HepG2 (cell line): ENCODE data around the gene TOB1. TPM values are rescaled to one million over a fixed set of nuclear protein-coding genes. Genes with fewer than 3 reads are reported as not detected.

Experiments used
- ATAC-seq: fragments of 200-7000 bp; cut with Tn5 transposase; 3 replicates; pipeline ENCODE4 v1.9.1; 2020; ENCODE audit warnings: mild to moderate bottlenecking, moderate library complexity
- BruUV-seq: library from RNA; stranded (reverse); fragments of 400-500 nt; replicated peaks from 2 replicates; lab custom pipeline; 2021; lab: Mats Ljungman, UMichigan
- CTCF ChIA-PET: fragments of 300-600 bp; formaldehyde crosslinking; extraction: SDS; loops from one replicate; lab custom pipeline; 2021; ENCODE audit warnings: low total read pairs, inconsistent platforms, low intra/inter-chr PET ratio; lab: Yijun Ruan, JAX
- POLR2A ChIA-PET: fragments of 350-600 bp; sonication (Branson Sonifier 250); formaldehyde crosslinking; loops from one replicate; lab custom pipeline; 2020; ENCODE audit warnings: antibody characterized with exemption, inconsistent platforms; lab: Yijun Ruan, JAX
- DNase-seq: peaks from one replicate; pipeline ENCODE4 v3.0.0-alpha.2; 2015; ENCODE audit warnings: low spot score
- FAIRE-seq: peaks from 3 replicates; lab custom pipeline; 2011; peaks lifted over from hg19 to GRCh38; lab: Jason Lieb, UNC
- H2AFZ ChIP-seq: one replicate; pipeline ENCODE4 v1.6.1; 2011; ENCODE audit warnings: low read length, inconsistent platforms
- H3K27ac ChIP-seq: fragments of 300-600 bp; 3 replicates; pipeline ENCODE4 v1.8.0; 2011; ENCODE audit warnings: mixed run types, mild to moderate bottlenecking, mixed read lengths, low read length, inconsistent platforms; ENCODE audit not compliant: insufficient read depth; ENCODE audit errors: extremely low read length
- H3K27me3 ChIP-seq, 2 experiments: fragments of 200-600 bp in 1 of 2; 2 replicates in 1 of 2; 3 replicates in 1 of 2; pipeline versions ENCODE4 v1.6.0 to v1.8.0; 2011; ENCODE audit warnings: low read length in 2 of 2, mild to moderate bottlenecking in 2 of 2, moderate library complexity in 2 of 2, inconsistent platforms in 1 of 2; ENCODE audit not compliant: insufficient read depth in 2 of 2, control insufficient read depth in 1 of 2
- H3K36me3 ChIP-seq, 2 experiments: fragments of 200-600 bp in 1 of 2; replicated peaks in 1 of 2; 2 replicates in 1 of 2; 3 replicates in 1 of 2; pipeline versions ENCODE4 v1.5.1 to v1.8.0; 2011; ENCODE audit warnings: low read length in 2 of 2, inconsistent platforms in 1 of 2; ENCODE audit not compliant: insufficient read depth in 2 of 2, control insufficient read depth in 1 of 2
- H3K4me1 ChIP-seq: 2 replicates; pipeline ENCODE4 v1.5.1; 2012; ENCODE audit warnings: low read length, inconsistent platforms; ENCODE audit not compliant: insufficient read depth
- H3K4me2 ChIP-seq: 2 replicates; pipeline ENCODE4 v1.6.0; 2011; ENCODE audit warnings: low read depth, low read length, inconsistent platforms
- H3K4me3 ChIP-seq, 3 experiments: fragments of 200-600 bp in 1 of 3; sonication (generic), shearing (Covaris generic) in 1 of 3; replicated peaks in 1 of 3; 2 replicates each; pipeline ENCODE4 v1.5.1; 2011 to 2016; ENCODE audit warnings: low read length in 3 of 3, inconsistent platforms in 2 of 3, low read depth in 2 of 3, mild to moderate bottlenecking in 2 of 3, control low read depth in 1 of 3, mixed read lengths in 1 of 3; ENCODE audit not compliant: insufficient read depth in 1 of 3
- H3K79me2 ChIP-seq: one replicate; pipeline ENCODE4 v1.6.1; 2011; ENCODE audit warnings: low read length, inconsistent platforms; ENCODE audit not compliant: insufficient read depth
- H3K9ac ChIP-seq: 2 replicates; pipeline ENCODE4 v1.6.0; 2011; ENCODE audit warnings: mild to moderate bottlenecking, low read depth, low read length, inconsistent platforms; ENCODE audit not compliant: insufficient read depth
- H3K9me3 ChIP-seq: 2 replicates; pipeline ENCODE4 v1.5.1; 2012; ENCODE audit warnings: mild to moderate bottlenecking, low read length
- H4K20me1 ChIP-seq: 2 replicates; pipeline ENCODE4 v1.6.0; 2011; ENCODE audit warnings: inconsistent platforms, mild to moderate bottlenecking, low read length, moderate library complexity; ENCODE audit not compliant: insufficient read depth
- BATF2 ChIP-seq: sonication (generic); formaldehyde crosslinking; IDR thresholded peaks from 2 replicates; pipeline ENCODE4 v1.8.0; 2022; ENCODE audit warnings: mild to moderate bottlenecking, missing genetic modification reagents, moderate library complexity
- BORCS8-MEF2B ChIP-seq: sonication (generic); formaldehyde crosslinking; IDR thresholded peaks from 2 replicates; pipeline ENCODE4 v1.8.0; 2022; ENCODE audit warnings: mild to moderate bottlenecking, missing genetic modification reagents
- CAMTA2 ChIP-seq: sonication (generic); formaldehyde crosslinking; IDR thresholded peaks from 2 replicates; pipeline ENCODE4 v1.4.0; 2020; ENCODE audit warnings: mild to moderate bottlenecking, missing genetic modification reagents, borderline replicate concordance
- DNMT1 ChIP-seq: sonication (generic); formaldehyde crosslinking; IDR thresholded peaks from 2 replicates; pipeline ENCODE4 v1.5.1; 2020; ENCODE audit warnings: mild to moderate bottlenecking, missing genetic modification reagents
- FOXO1 ChIP-seq: sonication (generic); formaldehyde crosslinking; IDR thresholded peaks from 2 replicates; pipeline ENCODE4 v1.4.0; 2020; ENCODE audit warnings: missing genetic modification reagents
- NFIB ChIP-seq: sonication (generic); formaldehyde crosslinking; IDR thresholded peaks from 2 replicates; pipeline ENCODE4 v1.9.0; 2021; ENCODE audit warnings: missing genetic modification reagents, mild to moderate bottlenecking, borderline replicate concordance
- PCBP2 ChIP-seq: fragments of 200-400 bp; formaldehyde crosslinking; optimal IDR thresholded peaks from 2 replicates; pipeline ENCODE3; 2018; ENCODE audit warnings: low read length, low read depth; ENCODE audit not compliant: poor library complexity, severe bottlenecking
- POLR2G ChIP-seq: fragments of 200-400 bp; formaldehyde crosslinking; IDR thresholded peaks from 2 replicates; pipeline ENCODE4 v1.6.1; 2018; ENCODE audit warnings: mild to moderate bottlenecking, low read depth, low read length, moderate library complexity
- ZBTB20 ChIP-seq: sonication (generic); formaldehyde crosslinking; IDR thresholded peaks from 2 replicates; pipeline ENCODE4 v1.8.1; 2023; ENCODE audit warnings: missing genetic modification reagents, low read depth, mild to moderate bottlenecking, borderline replicate concordance
- ZBTB26 ChIP-seq: IDR thresholded peaks from 2 replicates; pipeline ENCODE4 v1.6.1; 2016; ENCODE audit warnings: missing compliant biosample characterization, missing genetic modification reagents, borderline replicate concordance
- ZFP36 ChIP-seq: fragments of 150-350 bp; IDR thresholded peaks from 2 replicates; pipeline ENCODE4 v1.6.1; 2018; ENCODE audit warnings: borderline replicate concordance, low read length, low read depth; ENCODE audit not compliant: partially characterized antibody
- ZFP91 ChIP-seq: sonication (generic); formaldehyde crosslinking; IDR thresholded peaks from 2 replicates; pipeline ENCODE4 v1.9.0; 2022; ENCODE audit warnings: missing genetic modification reagents, mild to moderate bottlenecking, borderline replicate concordance
- ZNF331 ChIP-seq: sonication (generic); formaldehyde crosslinking; IDR thresholded peaks from 2 replicates; pipeline ENCODE4 v1.4.0; 2020; ENCODE audit warnings: missing genetic modification reagents
- ZNF362 ChIP-seq: sonication (generic); formaldehyde crosslinking; IDR thresholded peaks from 2 replicates; pipeline ENCODE4 v1.4.0; 2020; ENCODE audit warnings: missing genetic modification reagents, mild to moderate bottlenecking, borderline replicate concordance
- ZNF367 ChIP-seq: sonication (generic); formaldehyde crosslinking; IDR thresholded peaks from 2 replicates; pipeline ENCODE4 v1.4.0; 2020; ENCODE audit warnings: missing genetic modification reagents, borderline replicate concordance
- ZNF44 ChIP-seq: sonication (generic); formaldehyde crosslinking; IDR thresholded peaks from 2 replicates; pipeline ENCODE4 v1.5.1; 2020; ENCODE audit warnings: mild to moderate bottlenecking, missing genetic modification reagents
- ZNF572 ChIP-seq: sonication (generic); formaldehyde crosslinking; IDR thresholded peaks from 2 replicates; pipeline ENCODE4 v1.5.1; 2020; ENCODE audit warnings: mild to moderate bottlenecking, missing genetic modification reagents
- ZNF605 ChIP-seq: sonication (generic); formaldehyde crosslinking; IDR thresholded peaks from 2 replicates; pipeline ENCODE4 v1.8.0; 2022; ENCODE audit warnings: mild to moderate bottlenecking, missing genetic modification reagents
- ZNF672 ChIP-seq: sonication (generic); formaldehyde crosslinking; IDR thresholded peaks from 2 replicates; pipeline ENCODE4 v1.8.1; 2022; ENCODE audit warnings: missing genetic modification reagents
- ZSCAN30 ChIP-seq: sonication (generic); formaldehyde crosslinking; IDR thresholded peaks from 2 replicates; pipeline ENCODE4 v1.5.0; 2020; ENCODE audit warnings: mild to moderate bottlenecking, missing genetic modification reagents
- WGBS: methylation state at CpG from one replicate; pipeline ENCODE4 v1.1.6; 2017; ENCODE audit warnings: low lambda C conversion rate; 5-methylcytosine and 5-hydroxymethylcytosine counted together
- in situ Hi-C: cut with HindIII; loops from 2 replicates; pipeline ENCODE4 v1.10.0; 2017; ENCODE audit warnings: low pct_unique_long_range_greater_than_20kb; ENCODE audit not compliant: extremely low pct_ligation_motif_present
- intact Hi-C: fragments of 100-400 bp; cut with micrococcal nuclease; formaldehyde crosslinking; loops from one replicate; pipeline ENCODE4 v1.10.0; 2022; ENCODE audit not compliant: unreplicated experiment
- polyA plus RNA-seq, 8 experiments: library from polyadenylated mRNA; depleted of rRNA in 3 of 8; stranded (reverse) in 7 of 8; unstranded in 1 of 8; fragments of >200 nt; fragmentation: Illumina TruSeq in 4 of 8; extraction: Trizol in 4 of 8; gene quantifications; 2 replicates each; pipeline versions ENCODE4 v1.2.1 to v1.2.3, GENCODE V29; 2011 to 2016; ENCODE audit warnings: low read depth in 4 of 8, missing spikeins in 1 of 8, mixed read lengths in 1 of 8; ENCODE audit not compliant: insufficient read depth in 1 of 8
- total RNA-seq, 5 experiments: library from RNA; depleted of rRNA; stranded (reverse); fragments of >200 nt; fragmentation: Illumina TruSeq; extraction: Trizol; gene quantifications; 2 replicates each; pipeline ENCODE4 v1.2.3, GENCODE V29; 2016; ENCODE audit warnings: low read depth in 1 of 5

TOB1 gene
- total and polyA plus RNA-seq, 2 of the 13 experiments (the other 11 are each of a cell fraction or from before 2014, with no cell fraction given), result 21.9 to 57.7 TPM

GRCh38 chr17:50892101-50892776, 26.1 kb upstream of the TOB1 start:
- Histone ChIP-seq H3K79me2 (peaks cover 10% of the 10 kb centered on the region), H2AFZ (no peak overlapping the region), H3K4me2 (peak overlapping the region; percentile 96), H3K4me1 (peaks cover 81% of the 10 kb centered on the region), H3K9me3 (no peaks in the 10 kb centered on the region), H3K27ac (peak overlapping the region; percentile 84), H3K4me3 (peak overlapping the region; percentile 52 to 72 (median 62)), H3K36me3 (no peaks in the 10 kb centered on the region), H4K20me1 (no peaks in the 10 kb centered on the region), H3K9ac (peak overlapping the region; percentile 85), H3K27me3 (no peaks in the 10 kb centered on the region)
- WGBS, result 9% methylated on average over 10 of the region's 10 CpGs
- DNase-seq, result peak; percentile 72
- ChIA-PET POLR2A (interaction anchor here (1.0 to 12.8 kb wide), 13 partner anchors 8 to 240 kb away, joined by 3 to 343 read pairs (median 10); partner anchors contain the start of gene TOB1), CTCF (no interaction called here)
- intact Hi-C loops, result loop anchor here (2.0 kb wide), 2 partner anchors 17 to 25 kb away; partner anchors contain the start of gene TOB1
- in situ Hi-C loops, result no loop called here
- no TSS peak for BruUV-seq
- peak; percentile 56 for FAIRE-seq
- no peak for ATAC-seq
- TF ChIP-seq NFIB (CRISPR knock-in tag) (no peak), ZBTB26 (CRISPR knock-in tag) (no peak), BATF2 (CRISPR knock-in tag) (no peak), ZBTB20 (CRISPR knock-in tag) (0 out of 2 replicates have a peak, but pooled peaks have one; percentile 47), BORCS8-MEF2B (CRISPR knock-in tag) (peak; percentile 46; the same call in 1 of the 2 replicates), PCBP2 (no peak), ZNF331 (no peak), FOXO1 (CRISPR knock-in tag) (no peak), ZFP91 (no peak), POLR2G (no peak), ZNF44 (CRISPR knock-in tag) (no peak), ZNF572 (CRISPR knock-in tag) (no peak), ZSCAN30 (CRISPR knock-in tag) (no peak), ZNF672 (CRISPR knock-in tag) (no peak), DNMT1 (CRISPR knock-in tag) (no peak), ZNF367 (CRISPR knock-in tag) (no peak), ZFP36 (no peak), ZNF362 (CRISPR knock-in tag) (peak; percentile 39; the same call in 1 of the 2 replicates), ZNF605 (CRISPR knock-in tag) (no peak), CAMTA2 (CRISPR knock-in tag) (no peak)
